Measurements from ENCODE around the gene CCDC182. TPM values are rescaled to one million over a fixed set of nuclear protein-coding genes. Genes with fewer than 3 reads are reported as not detected.

CCDC182 gene
- total and polyA plus RNA-seq, 9 of the 15 experiments (the other 6 are each of a cell fraction or from before 2014, with no cell fraction given): not detected

DNA sequence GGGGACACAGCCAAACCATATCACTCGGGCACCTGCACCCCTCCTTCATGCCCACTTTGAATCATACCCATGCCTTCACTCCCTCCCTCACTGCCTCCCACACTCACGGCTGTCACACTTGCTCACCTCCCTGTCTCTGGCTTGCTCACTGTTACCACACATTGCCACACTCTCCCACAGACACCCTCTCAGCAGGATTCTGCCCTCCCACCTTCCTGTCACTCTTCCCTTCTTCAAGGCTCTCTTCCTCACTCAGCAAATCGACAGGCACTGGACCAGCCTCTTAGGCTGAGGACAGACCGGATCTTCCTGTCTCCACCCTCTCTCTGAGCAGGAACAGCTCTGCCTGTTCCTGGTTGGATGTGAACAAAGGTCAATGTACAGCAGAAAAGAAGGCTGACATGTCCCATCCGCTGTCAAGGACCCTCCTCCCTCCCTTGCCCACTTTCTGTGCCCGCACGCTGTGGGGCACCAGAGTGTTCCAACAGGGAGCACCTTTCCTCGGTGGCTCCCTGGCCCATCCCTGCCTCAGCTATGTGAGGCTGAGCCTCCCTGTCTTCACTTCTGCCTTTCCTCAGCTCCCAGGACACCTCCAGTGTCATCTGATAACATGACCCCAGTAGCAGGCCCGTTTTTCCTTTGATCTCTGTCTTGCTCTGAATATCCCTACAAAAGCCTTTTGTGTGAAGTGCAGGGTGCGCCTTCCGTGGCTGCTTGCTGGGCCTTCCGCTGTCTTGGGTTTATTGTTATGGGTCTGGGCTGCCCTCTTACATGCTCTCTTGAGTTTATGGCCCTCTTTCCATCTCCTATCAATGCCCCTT is 47.0 kb downstream of the CCDC182 start:
- intact Hi-C loops (cut with micrococcal nuclease): no loop called here
- Histone ChIP-seq H3K9me1 (ENCODE audit: control insufficient read depth, insufficient read depth, low read length) (no peaks in the 10 kb centered on the region), H3K79me2 (ENCODE audit: control insufficient read depth, insufficient read depth, low read length) (no peaks in the 10 kb centered on the region), H3K36me3 (ENCODE audit: control insufficient read depth, insufficient read depth, low read length) (no peaks in the 10 kb centered on the region), H3K9ac (ENCODE audit: insufficient read depth in 1 of 2, low read depth in 2 of 2, low read length in 2 of 2) (no peak overlapping the region), H3K4me3 (no peak overlapping the region), H3K4me1 (replicated peaks in 1 of 2; ENCODE audit: control insufficient read depth in 2 of 2, insufficient read depth in 2 of 2, low read length in 2 of 2) (no peaks in the 10 kb centered on the region; a peak in 2 of 5 replicates), H3K27ac (ENCODE audit: extremely low read depth, low read depth, low read length) (no peak overlapping the region), H3K9me3 (replicated peaks; ENCODE audit: control insufficient read depth, insufficient read depth, low read depth, low read length) (no peaks in the 10 kb centered on the region), H3K27me3 (ENCODE audit: control insufficient read depth in 2 of 2, insufficient read depth in 2 of 2, low read length in 2 of 2) (peaks cover 8 to 45% of the 10 kb centered on the region in 2 experiments; a peak in 4 of 5 replicates), H2AFZ (ENCODE audit: low read depth, low read length) (no peak overlapping the region), H4K20me1 (replicated peaks; ENCODE audit: control insufficient read depth, insufficient read depth, low read length) (no peaks in the 10 kb centered on the region), H3K4me2 (ENCODE audit: insufficient read depth, low read length) (no peak overlapping the region)
- WGBS (ENCODE audit: insufficient coverage, low coverage, missing lambda C conversion rate): 15% methylated on average over 12 of the region's 12 CpGs
- FAIRE-seq (no peak), DNase-seq (ENCODE audit: extremely low read depth in 1 of 4, low spot score in 3 of 4) (no peak), ATAC-seq (no peak)
- CTCF ChIA-PET (ENCODE audit: low intra/inter-chr PET ratio): no interaction called here
- in situ Hi-C loops (cut with MboI): no loop called here
- POLR2A ChIA-PET: no interaction called here
- BruUV-seq (replicated peaks): no TSS peak
- TF ChIP-seq ELF4 (CRISPR knock-in tag; IDR thresholded peaks at IDR 0.05) (no peak), MEIS2 (IDR thresholded peaks at IDR 0.05; ENCODE audit: partially characterized antibody) (no peak), NR4A1 (CRISPR knock-in tag; IDR thresholded peaks at IDR 0.05) (no peak), NR4A1 (tag; IDR thresholded peaks at IDR 0.05) (no peak), HMGN3 (IDR thresholded peaks at IDR 0.05; ENCODE audit: borderline replicate concordance, extremely low read depth, insufficient read length, low read depth, low read length) (no peak), SIRT6 (IDR thresholded peaks at IDR 0.05; ENCODE audit: low read depth, low read length) (no peak), CHCHD3 (CRISPR knock-in tag; IDR thresholded peaks at IDR 0.05) (no peak), RAD51 (IDR thresholded peaks at IDR 0.05; ENCODE audit: borderline replicate concordance, low read depth) (0 out of 2 replicates have a peak, but pooled peaks have one; percentile 17), BRD4 (IDR thresholded peaks at IDR 0.05) (no peak)
- TF ChIP-seq, protein P1, sequence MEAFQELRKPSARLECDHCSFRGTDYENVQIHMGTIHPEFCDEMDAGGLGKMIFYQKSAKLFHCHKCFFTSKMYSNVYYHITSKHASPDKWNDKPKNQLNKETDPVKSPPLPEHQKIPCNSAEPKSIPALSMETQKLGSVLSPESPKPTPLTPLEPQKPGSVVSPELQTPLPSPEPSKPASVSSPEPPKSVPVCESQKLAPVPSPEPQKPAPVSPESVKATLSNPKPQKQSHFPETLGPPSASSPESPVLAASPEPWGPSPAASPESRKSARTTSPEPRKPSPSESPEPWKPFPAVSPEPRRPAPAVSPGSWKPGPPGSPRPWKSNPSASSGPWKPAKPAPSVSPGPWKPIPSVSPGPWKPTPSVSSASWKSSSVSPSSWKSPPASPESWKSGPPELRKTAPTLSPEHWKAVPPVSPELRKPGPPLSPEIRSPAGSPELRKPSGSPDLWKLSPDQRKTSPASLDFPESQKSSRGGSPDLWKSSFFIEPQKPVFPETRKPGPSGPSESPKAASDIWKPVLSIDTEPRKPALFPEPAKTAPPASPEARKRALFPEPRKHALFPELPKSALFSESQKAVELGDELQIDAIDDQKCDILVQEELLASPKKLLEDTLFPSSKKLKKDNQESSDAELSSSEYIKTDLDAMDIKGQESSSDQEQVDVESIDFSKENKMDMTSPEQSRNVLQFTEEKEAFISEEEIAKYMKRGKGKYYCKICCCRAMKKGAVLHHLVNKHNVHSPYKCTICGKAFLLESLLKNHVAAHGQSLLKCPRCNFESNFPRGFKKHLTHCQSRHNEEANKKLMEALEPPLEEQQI (IDR thresholded peaks at IDR 0.05): no peak
- TF ChIP-seq, protein P2, sequence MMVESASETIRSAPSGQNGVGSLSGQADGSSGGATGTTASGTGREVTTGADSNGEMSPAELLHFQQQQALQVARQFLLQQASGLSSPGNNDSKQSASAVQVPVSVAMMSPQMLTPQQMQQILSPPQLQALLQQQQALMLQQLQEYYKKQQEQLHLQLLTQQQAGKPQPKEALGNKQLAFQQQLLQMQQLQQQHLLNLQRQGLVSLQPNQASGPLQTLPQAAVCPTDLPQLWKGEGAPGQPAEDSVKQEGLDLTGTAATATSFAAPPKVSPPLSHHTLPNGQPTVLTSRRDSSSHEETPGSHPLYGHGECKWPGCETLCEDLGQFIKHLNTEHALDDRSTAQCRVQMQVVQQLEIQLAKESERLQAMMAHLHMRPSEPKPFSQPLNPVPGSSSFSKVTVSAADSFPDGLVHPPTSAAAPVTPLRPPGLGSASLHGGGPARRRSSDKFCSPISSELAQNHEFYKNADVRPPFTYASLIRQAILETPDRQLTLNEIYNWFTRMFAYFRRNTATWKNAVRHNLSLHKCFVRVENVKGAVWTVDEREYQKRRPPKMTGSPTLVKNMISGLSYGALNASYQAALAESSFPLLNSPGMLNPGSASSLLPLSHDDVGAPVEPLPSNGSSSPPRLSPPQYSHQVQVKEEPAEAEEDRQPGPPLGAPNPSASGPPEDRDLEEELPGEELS (CRISPR knock-in tag; IDR thresholded peaks at IDR 0.05; ENCODE audit: borderline replicate concordance): no peak
- TF ChIP-seq, protein P3, sequence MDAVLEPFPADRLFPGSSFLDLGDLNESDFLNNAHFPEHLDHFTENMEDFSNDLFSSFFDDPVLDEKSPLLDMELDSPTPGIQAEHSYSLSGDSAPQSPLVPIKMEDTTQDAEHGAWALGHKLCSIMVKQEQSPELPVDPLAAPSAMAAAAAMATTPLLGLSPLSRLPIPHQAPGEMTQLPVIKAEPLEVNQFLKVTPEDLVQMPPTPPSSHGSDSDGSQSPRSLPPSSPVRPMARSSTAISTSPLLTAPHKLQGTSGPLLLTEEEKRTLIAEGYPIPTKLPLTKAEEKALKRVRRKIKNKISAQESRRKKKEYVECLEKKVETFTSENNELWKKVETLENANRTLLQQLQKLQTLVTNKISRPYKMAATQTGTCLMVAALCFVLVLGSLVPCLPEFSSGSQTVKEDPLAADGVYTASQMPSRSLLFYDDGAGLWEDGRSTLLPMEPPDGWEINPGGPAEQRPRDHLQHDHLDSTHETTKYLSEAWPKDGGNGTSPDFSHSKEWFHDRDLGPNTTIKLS (IDR thresholded peaks at IDR 0.05; ENCODE audit: borderline replicate concordance, low read depth): no peak
